OCI-LY1 (cell line): ENCODE results near the gene PTPDC1.

Experiments
- EZH2 ChIP-seq: fragments of 200-600 bp; sonication (generic), shearing (Covaris generic); IDR thresholded peaks from 2 replicates; pipeline ENCODE4 v1.8.0; 2017; ENCODE audit warnings: borderline replicate concordance, mixed run types, mild to moderate bottlenecking, antibody characterized with exemption, low read length, moderate library complexity, mixed read lengths
- TF ChIP-seq, protein P1 (sequence below): fragments of 200-600 bp; sonication (generic), shearing (Covaris generic); IDR thresholded peaks from 2 replicates; pipeline ENCODE4 v1.5.1; 2017; ENCODE audit warnings: mild to moderate bottlenecking, antibody characterized with exemption, low read length, moderate library complexity, mixed read lengths

DNA sequence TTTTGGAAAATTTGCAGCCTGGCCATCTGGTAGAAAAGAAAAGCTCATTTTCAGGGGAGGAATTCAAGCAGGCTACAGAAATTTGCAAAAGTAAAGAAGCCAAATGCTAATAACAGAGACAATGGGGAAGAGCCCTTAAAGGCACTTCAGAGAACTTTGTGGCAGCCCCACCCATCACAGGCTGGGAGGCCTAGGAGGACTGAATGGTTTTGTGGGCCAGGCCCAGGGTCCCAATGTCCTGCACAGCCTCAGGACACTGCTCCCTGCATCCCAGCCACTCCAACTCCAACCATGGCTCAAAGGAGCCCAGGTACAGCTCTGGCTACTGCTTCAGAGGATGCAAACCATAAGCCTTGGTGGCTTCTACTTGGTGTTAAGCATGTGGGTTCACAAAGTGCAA is 44.3 kb downstream of the PTPDC1 start:
- TF ChIP-seq, protein P1, sequence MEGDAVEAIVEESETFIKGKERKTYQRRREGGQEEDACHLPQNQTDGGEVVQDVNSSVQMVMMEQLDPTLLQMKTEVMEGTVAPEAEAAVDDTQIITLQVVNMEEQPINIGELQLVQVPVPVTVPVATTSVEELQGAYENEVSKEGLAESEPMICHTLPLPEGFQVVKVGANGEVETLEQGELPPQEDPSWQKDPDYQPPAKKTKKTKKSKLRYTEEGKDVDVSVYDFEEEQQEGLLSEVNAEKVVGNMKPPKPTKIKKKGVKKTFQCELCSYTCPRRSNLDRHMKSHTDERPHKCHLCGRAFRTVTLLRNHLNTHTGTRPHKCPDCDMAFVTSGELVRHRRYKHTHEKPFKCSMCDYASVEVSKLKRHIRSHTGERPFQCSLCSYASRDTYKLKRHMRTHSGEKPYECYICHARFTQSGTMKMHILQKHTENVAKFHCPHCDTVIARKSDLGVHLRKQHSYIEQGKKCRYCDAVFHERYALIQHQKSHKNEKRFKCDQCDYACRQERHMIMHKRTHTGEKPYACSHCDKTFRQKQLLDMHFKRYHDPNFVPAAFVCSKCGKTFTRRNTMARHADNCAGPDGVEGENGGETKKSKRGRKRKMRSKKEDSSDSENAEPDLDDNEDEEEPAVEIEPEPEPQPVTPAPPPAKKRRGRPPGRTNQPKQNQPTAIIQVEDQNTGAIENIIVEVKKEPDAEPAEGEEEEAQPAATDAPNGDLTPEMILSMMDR, result no peak
- TF ChIP-seq EZH2, result no peak
